ENCODE measurements around the gene STAB2. TPM values are rescaled to one million over a fixed set of nuclear protein-coding genes. Genes with fewer than 3 reads are reported as not detected.

Gene STAB2
- total RNA-seq, 2 experiments from 2014 or later, result not detected

- POLR2A ChIA-PET, result no interaction called here
- CTCF ChIA-PET, result no interaction called here
These were observed 7.0 kb upstream of the STAB2 start for GRCh38 chr12:103580026-103580425.

DNA sequence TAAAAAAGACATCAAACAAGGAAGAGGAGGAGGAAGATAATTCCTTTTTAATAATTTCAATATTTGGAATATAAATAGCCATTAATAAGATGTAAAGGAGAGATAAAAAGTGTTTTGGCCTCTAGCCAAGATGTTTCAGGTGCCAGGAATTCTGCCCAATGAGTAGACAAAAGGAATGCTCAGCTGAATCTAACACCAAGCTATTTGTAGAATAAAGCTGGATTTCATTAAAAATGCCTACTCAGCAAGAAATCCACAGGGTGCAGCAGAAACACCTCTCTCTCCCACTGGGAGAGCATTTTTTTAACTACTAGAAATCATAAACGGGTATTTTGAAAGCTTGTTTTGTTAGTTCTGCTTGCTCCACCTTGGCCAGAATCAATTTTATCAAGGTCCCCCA is 4.1 kb upstream of the STAB2 start:
- CTCF ChIA-PET, result no interaction called here
- POLR2A ChIA-PET, result no interaction called here

- ChIA-PET POLR2A (no interaction called here), CTCF (interaction anchor here (0.7 kb wide), 1 partner anchor 1677 kb away, joined by 3 read pairs; no protein-coding TSS in a partner anchor)
These were observed 941 bp upstream of the STAB2 start for GRCh38 chr12:103586132-103586531.

DNA sequence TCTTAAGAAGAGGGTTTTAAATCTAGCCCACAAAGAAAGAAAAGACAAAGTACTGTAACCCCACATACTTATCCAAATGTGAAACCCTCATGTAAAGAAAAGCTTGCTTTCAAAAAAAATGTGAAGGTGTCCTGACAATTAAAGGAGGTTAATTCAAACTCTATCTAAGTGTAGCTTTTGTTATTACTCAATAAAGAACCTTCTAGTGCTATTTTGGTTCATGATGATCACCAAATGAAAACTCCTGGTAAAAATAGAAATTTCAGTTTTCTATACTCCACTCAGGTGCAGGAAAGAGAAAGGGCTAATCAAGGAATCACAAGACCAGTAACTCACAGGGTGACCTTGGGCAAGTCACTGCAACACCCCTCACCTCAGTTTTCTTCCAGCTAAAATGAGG is 1.6 kb downstream of the STAB2 start:
- ChIA-PET POLR2A (no interaction called here), CTCF (no interaction called here)

DNA sequence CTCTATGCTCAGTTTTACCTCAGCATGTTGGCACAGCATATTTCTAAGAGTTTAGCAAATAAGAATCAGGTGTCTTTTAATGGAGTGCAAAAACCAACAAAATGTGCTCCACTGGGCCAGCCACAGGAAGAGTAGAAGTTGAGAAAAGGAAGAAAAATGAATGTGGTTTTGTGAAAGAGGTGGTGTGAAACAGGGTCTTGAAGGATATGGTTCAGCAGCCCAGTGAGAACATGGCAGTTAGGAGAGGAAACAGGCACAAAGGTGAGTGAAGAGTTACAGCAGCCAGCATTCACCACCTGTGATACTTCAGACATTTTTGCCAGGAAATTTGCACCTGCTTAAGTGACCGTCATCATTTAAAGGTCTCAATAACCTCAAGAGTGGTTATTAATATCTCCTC is 2.4 kb downstream of the STAB2 start:
- CTCF ChIA-PET, result interaction anchor here (0.5 kb wide), 1 partner anchor 60 kb away, joined by 3 read pairs; no protein-coding TSS in a partner anchor
- POLR2A ChIA-PET, result no interaction called here

DNA sequence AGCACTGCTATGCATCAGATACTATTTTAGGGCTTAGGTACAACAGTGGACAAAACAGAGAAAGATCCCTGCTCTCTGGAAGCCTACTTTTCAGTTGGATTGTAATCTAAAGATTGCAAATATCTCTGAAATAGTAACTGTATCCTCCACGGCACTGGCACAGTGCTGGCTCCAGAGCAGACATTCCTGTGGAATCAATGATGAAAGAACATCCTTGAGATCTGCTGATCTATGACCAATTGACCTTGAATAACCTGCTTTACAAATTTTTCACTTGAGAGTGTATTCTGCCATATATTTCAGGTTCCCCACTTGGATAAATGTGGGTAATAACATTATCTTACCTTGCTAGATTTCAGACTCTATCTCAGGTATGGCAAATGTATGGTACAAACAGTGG is 3.2 kb downstream of the STAB2 start:
- CTCF ChIA-PET, result no interaction called here
- POLR2A ChIA-PET, result no interaction called here

DNA sequence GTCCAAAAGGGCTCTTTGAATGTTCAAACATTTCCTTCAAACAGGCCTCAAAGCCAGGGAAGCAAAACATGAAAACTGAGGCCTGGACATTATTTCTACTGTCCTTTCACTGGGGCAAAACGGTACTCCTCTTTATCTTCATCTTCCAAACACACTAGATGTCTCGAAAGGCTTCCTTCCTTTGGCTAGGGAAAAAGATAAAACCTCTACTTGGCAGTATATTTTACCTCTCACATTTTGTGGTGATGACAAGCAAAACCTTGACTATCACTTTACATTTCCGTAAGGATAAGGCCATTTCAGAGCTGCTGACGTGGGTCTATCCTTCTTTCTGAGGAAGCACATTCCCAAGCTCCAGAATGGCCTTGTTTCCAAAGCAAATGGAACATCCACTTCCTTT is 9.9 kb downstream of the STAB2 start:
- ChIA-PET CTCF (no interaction called here), POLR2A (no interaction called here)

GRCh38 chr12:103599274-103599673 is 12.2 kb downstream of the STAB2 start:
- POLR2A ChIA-PET, result no interaction called here
- CTCF ChIA-PET, result no interaction called here

GRCh38 chr12:103600967-103601728 is 14.1 kb downstream of the STAB2 start:
- ChIA-PET POLR2A (no interaction called here), CTCF (no interaction called here)

DNA sequence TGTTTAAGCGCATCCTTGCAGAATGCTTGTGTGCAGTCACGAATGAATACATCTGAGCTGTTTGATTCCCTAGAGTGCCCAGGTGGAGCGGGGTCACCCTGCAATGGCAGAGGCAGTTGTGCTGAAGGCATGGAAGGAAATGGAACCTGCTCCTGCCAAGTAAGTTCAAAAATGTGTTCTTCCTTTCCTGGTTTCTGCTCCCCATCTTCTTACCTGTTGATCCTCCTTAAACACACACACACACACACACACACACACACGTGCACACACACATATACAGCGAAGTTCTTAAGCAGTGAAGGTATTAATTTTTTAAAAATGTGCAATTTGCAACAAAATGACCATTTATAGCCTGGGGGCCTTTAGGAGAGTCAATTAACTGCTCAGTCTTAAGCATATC is 33.3 kb downstream of the STAB2 start:
- ChIA-PET POLR2A (no interaction called here), CTCF (no interaction called here)

DNA sequence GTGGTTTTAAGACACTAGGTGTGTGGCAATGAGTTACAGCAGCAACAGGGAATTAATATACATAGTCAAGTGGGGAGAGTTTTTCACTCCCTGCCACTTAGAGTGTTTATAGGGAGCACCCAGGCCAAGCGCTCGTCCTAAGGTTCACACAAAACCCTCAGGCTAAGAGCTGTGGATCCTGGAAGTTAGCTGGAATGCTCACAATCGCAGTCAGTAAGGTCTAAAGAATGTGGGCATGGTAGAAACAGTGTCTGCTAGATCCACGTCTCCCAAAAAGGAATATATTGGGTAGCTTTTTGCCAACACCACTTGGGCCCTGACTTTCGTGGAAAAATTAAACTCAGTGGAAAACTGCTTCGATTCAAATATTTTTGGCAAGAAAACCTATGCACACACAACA is 36.6 kb downstream of the STAB2 start:
- POLR2A ChIA-PET, result no interaction called here

GRCh38 chr12:103626498-103626897 is 39.4 kb downstream of the STAB2 start:
- ChIA-PET CTCF (no interaction called here), POLR2A (no interaction called here)

More for the DNA sequence above, 36.6 kb downstream of the STAB2 start:
- CTCF ChIA-PET, result no interaction called here

DNA sequence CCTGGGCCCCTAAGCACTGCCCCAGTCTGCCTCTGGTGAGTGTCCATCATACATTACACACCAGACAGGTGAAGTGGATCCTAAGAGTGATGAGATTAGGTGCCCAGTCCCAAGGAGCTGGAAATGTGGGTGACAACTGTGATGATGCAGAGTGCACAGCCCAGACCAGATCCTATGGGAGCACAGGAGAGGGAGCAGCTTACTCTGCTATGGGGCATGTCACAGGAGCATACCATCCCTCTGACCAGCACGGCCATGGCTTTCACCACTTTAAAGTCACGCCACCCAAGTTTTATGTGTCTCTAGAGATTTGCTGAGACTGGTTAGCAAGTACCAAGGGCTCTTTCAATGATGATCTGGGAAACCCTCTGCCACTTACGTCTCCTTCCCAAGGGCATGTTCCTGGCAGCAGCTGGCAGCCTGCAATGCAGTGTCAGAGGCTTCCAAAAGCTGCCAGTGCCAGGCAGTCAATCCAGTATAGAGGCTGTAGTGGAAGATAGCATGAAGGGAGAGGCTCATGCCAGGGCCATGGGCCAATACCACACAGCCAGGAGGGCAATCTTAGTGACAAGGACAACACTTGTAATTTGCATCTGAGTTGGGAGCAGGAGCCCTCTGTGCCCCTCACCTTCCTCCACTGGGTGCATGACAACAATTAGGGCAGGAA is 40.2 kb downstream of the STAB2 start:
- CTCF ChIA-PET, result no interaction called here
- POLR2A ChIA-PET, result no interaction called here

DNA sequence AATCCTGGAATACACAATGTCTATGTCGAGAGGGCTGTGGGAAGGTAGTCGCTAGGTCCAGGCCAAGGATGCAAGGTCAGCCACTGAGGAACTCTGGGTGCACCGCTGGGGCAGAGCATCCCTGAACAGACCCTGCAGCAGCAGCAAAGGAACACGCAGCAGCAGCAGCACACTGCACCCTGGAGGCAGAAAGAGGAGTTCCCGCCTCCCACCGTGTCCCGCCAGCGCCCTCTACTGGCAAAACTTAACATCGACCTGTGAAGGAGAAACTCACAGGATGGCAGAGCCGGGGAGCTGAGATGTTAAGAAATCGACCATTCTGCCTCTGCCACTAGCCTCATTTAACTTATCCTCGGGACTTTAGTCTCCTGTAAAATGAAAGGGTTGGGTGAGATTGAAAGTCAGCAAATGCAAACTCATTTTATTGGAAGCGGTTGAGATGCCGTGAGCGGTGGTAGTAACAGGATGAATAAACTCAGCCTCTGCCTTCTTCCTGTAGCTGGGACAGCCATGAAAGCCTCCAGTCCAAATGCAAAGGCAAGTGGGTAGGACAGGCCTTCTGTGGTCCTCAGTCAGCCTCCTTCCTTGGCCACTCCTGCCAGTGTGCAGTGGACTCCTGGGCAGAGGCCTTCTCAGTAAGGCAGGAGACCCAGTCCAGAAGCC is 45.6 kb downstream of the STAB2 start:
- CTCF ChIA-PET, result interaction anchor here (0.6 to 0.8 kb wide), 2 partner anchors 15 to 142 kb away, joined by 3 read pairs; no protein-coding TSS in a partner anchor
- POLR2A ChIA-PET, result no interaction called here

DNA sequence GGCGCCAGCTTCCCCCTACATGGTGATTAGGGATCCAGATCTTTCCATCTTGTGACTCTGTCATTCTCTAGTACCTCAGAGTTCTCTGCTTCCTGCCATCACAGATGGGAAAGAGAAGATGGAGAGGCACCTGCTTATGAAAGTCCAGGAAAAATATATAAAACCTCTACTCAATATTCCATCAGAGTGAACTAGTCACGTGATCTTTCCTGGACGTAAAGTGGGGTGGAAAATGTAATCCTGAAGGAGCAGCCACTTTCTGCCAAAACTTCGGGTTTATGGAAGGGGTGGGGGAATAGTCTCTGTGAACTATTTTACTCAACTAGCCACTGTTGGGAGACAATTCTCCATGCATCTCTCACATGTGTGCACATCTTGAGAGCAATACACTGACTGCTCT is 47.7 kb downstream of the STAB2 start:
- ChIA-PET POLR2A (no interaction called here), CTCF (no interaction called here)

GRCh38 chr12:103635419-103635818 is 48.3 kb downstream of the STAB2 start:
- ChIA-PET CTCF (no interaction called here), POLR2A (no interaction called here)

GRCh38 chr12:103637021-103637420 is 49.9 kb downstream of the STAB2 start:
- ChIA-PET CTCF (no interaction called here), POLR2A (no interaction called here)

DNA sequence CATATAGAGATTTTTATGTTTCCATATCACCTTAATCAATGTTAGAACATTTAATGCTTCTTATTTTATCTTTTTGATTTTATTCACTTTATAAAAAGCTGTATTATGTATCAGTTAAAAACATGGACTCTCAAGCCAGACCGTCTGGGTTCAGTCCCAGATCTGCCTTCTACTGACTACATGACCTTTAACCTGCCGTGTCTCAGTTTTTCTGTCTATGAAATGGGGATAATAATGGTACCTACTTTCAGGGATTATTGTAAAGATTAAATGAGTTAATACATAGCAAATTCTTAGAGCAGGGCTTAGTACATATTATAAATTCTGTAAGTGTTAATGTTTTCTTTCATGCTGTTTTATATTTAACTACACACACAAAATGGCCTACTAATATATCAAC is 50.4 kb downstream of the STAB2 start:
- ChIA-PET POLR2A (no interaction called here), CTCF (no interaction called here)

- ChIA-PET CTCF (no interaction called here), POLR2A (no interaction called here)
These were observed 52.9 kb downstream of the STAB2 start for GRCh38 chr12:103639983-103640382.

GRCh38 chr12:103640410-103640809 is 53.3 kb downstream of the STAB2 start:
- ChIA-PET CTCF (no interaction called here), POLR2A (no interaction called here)

- CTCF ChIA-PET, result no interaction called here
- POLR2A ChIA-PET, result no interaction called here
These were observed 53.8 kb downstream of the STAB2 start for GRCh38 chr12:103640831-103641230.

Measured in activated CD8-positive, alpha-beta memory T cell treated with anti-CD3 and anti-CD28 coated beads for 36 hours (primary cell).